Hematopoietic multipotent progenitor cell treated with erythropoietin and hydrocortisone succinate and interleukin-3 and kit ligand, for 8 days (in vitro differentiated cells): ENCODE results near the gene STIM1.
A peak's percentile ranks its signal among the peaks of the same experiment; 100 is the strongest.
"Not testable (repeated sequence)": the region's sequence is repeated elsewhere in the genome, so short reads cannot be mapped to it uniquely, and the experiment has no call there.

Experiments
- DNase-seq: peaks from one replicate; pipeline ENCODE4 v3.0.0-alpha.2; 2015

STIM1 gene

DNA sequence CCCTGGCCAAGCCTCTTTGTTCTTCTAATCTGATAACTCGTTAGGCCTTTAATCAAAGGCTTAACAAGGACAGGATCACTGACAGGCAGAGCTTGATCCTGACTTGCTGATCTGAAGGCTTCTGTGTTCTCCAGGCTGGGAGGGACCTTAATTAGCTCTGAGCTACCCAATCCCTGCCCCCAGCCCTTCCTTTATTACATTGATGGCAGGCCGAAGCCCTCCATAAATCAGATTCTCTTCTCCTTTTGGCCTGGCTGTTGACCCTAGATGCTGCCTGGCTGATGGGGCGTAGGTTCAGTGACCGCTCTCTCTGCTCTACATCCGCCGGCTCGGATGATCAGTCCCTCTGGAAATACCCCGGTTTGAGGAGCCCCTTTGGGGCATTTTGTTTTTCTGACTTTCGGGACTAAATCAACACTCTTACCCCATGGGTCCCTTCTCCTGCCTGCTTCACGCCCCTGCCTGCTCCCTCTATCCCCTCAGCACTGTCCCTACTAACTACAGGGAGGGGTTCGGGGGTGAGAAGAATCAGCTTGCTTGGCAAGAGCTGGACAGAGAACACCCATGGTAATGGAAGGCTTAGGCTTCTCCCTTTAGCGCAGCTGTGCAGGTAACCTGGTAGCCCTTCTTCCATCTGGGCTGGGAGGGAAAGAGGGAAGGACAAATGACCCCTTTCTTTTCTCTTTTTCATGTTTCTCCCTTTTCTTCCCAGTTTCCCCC, 229.1 kb downstream of the STIM1 start:
- no peak for DNase-seq

- no peak for DNase-seq
Observed at GRCh38 chr11:4085575-4085974, 230.1 kb downstream of the STIM1 start.

GRCh38 chr11:4086575-4087353, 231.3 kb downstream of the STIM1 start:
- no peak for DNase-seq

DNA sequence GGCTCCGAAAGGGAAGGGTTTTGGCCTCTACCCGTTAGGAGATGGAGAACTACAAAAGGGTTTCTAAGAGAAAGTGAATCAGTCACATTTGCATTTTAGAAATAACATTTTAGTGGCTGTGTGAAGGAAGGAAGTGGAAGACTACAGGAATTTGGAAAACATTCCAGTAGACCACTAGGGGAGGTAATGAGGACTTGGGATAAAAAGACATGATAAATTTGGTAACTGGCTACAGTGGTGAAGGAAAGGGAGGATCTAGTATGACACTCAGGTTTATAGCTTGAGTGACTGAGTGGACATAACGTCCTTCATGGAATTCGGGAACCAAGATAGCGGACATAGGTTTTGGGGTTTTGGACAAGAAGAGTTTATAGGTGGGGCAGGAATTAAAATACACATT, 232.1 kb downstream of the STIM1 start:
- no peak for DNase-seq

- DNase-seq = no peak
Observed at GRCh38 chr11:4090258-4090657, 234.8 kb downstream of the STIM1 start.

GRCh38 chr11:4092026-4092425, 236.6 kb downstream of the STIM1 start:
- DNase-seq = peak; percentile 86

DNA sequence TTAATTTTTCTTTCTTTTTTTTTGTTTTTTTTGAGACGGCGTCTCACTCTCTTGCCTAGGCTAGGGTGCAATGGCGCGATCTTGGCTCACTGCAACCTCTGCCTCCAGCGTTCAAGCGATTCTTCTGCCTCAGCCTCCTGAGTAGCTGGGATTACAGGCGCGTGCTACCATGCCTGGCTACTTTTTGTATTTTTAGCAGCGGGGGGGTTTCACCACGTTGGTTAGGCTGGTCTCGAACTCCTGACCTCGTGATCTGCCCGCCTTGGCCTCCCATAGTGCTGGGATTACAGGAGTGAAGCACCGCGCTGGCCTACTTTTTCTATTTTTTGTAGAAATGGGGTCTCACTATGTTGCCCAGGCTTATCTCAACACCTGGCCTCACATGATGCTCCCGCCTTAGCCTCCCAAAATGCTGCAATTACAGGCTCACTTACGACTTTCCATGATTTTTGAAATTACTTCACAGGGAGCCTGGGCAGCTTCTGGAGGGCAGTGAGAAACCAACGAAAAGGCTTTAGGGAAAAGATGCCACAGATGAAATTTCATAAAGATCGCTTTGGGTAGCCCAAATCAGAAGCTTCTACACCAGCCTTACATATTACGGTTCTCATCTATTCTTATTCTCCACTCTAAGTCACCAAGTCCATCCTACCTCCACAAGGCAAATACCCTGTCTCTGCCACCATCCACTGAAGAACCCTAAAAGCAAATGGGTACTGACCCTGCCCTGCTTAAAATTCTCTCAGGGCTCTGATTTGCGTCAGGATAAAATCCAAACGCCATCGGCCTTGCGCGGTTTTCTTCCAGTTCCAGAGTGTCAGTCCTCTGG, 238.3 kb downstream of the STIM1 start:
- peak; percentile 39 for DNase-seq

- DNase-seq = peak; percentile 97
Observed at GRCh38 chr11:4094348-4095291, 239.2 kb downstream of the STIM1 start, which contains the start of gene RRM1. TSS of gene RRM1 (plus strand) at chr11:4094799. CDS start at chr11:4095013, 214 bp downstream.

DNA sequence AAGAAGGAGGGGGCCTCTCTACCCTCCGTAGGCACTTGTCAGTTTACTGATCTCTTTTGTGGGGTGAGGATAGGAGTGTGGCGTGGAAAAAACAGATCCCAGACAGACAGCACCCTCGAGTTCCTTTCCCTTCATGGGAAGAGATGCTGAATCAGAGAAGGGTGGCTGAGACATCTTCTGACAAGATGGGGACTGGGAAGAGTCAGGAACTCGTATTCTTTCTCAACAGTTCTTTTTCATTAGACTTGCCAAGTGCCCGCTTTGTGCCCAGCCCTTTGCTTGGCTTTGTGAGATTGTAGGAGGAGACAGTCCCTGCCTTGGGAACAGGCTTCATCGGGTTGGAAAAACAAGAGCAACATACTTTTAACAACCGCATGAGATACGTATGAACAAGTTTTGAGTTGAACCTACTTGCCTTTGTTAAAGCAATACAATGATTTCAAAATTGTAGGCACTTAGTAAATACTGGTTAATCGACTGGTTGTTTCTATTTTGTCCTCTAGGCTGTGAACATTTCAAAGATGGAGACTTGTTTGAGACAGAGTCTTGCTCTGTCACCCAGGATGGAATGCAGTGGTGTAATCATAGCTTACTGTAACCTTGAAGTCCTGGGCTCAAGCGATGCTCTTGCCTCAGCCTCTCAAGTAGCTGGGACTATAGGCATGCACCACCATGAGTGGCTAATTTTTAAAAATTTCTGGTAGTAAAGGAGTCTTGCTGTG, 240.2 kb downstream of the STIM1 start:
- DNase-seq = peak; percentile 37

DNA sequence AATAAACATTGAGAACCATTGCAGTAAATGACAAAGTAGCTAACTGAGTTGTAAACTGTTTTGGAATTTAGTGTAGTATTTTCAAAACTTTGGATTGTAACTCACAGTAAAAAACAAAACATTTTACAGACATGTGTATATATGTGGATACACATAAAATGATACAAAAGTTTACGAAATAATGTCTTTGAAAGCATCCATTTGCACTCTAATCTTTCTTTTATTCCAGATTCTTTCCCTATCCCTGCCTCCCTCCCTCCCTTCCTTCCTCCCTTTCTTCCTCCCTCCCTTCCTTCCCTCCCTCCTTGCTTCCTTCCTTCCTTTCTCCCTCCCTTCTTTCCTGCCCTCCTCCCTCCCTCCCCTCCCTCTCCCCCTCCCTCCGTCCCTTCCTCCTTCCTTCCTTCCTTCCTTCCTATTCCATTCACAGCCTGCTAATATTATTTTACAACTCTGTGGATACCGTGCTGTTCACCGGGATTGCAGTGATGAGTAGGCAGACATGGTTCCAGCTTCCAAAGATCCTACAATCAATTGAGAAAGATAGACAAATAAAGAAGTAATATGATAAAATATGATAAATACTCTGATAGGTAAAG, 242.7 kb downstream of the STIM1 start:
- no peak for DNase-seq

GRCh38 chr11:4102711-4103110, 247.2 kb downstream of the STIM1 start:
- DNase-seq = no peak

DNA sequence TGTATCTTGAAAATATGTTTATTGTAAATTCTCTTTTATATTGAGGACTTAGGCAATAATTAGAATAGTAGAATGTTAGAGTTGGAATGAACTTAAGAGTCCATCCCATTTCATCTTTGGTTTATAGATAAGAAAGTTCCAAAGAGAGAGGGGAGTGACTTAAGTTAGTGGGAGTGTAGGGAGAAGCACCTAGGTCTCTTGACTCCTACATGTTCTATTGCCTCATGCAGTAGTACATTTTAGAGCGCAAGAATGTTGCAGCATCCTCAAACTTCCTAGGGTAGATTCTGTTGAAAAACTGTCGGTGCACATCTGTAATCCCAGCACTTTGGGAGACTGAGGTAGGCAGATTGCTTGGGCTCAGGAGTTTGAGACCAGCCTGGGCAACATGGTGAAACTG, 247.8 kb downstream of the STIM1 start:
- no peak for DNase-seq

DNA sequence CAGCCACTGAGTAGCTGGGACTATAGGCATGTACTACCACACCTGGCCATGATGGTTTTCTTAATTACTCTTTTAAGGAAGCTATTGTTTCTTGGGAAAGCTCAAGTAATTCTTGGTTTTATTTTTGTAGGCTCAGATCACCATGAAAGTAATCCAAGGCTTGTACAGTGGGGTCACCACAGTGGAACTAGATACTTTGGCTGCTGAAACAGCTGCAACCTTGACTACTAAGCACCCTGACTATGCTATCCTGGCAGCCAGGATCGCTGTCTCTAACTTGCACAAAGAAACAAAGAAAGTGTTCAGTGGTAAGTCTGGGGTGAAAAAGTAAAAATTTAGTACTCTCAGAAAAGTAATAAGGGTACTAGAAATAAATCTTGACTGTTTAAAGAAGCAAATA, 250.5 kb downstream of the STIM1 start:
- no peak for DNase-seq

GRCh38 chr11:4111834-4112233, 256.4 kb downstream of the STIM1 start:
- DNase-seq = no peak

DNA sequence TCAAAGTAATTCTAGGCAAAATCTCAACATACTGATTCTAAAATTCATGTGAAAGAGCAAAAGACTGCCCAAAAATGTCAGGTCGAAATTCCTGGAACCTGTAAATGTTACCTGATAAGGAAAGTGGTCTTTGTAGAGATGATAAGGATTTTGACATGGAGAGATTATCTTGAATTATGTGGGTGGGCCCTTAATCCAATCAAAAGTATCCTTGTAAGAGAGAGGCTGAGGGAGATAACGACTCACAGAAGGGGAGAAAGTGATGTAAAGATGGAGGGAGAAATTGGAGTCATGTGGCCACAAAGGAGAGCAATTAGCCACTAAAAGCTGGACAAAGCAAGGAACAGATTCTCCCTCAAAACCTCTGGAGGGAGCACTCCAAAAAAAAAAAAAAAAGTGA, 259.7 kb downstream of the STIM1 start:
- peak; percentile 43 for DNase-seq

- no peak for DNase-seq
Observed at GRCh38 chr11:4118107-4118506, 262.6 kb downstream of the STIM1 start.

DNA sequence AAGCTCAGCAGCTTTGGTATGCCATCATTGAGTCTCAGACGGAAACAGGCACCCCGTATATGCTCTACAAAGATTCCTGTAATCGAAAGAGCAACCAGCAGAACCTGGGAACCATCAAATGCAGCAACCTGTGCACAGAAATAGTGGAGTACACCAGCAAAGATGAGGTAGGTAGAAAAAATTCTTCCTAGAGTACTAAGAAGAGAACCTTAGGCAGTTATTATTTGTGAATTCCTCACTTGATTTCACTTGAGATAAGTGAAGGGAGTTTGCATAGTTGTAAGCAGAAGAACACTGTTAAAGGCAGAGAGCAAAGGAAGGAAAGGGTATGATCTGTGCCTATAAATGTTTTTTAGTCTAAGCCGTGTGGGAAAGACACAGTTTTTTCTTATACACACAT, 267.8 kb downstream of the STIM1 start:
- no peak for DNase-seq

GRCh38 chr11:4125141-4125540, 269.7 kb downstream of the STIM1 start:
- no peak for DNase-seq

DNA sequence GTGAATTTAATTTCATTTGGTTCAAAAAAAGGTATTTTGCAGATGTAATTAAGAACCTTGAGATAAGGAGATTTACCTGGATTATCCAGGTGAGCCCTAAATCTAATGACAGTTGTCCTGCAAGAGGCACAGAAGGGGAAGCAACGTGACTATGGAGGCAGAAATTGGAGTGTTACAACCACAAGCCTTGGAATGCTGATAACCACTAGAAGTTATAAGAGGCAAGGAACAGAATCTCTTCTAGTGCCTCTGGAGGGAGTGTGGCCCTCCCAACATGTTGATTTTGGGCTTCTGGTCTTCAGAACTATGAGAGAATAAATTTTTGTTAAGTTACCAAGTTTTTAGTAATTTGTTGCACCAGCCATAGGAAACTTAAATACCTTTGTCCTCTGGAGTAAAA, 271.9 kb downstream of the STIM1 start:
- no peak for DNase-seq

- DNase-seq = not testable (repeated sequence)
Observed at GRCh38 chr11:4130219-4130618, 274.8 kb downstream of the STIM1 start.

GRCh38 chr11:4134806-4135205, 279.3 kb downstream of the STIM1 start:
- no peak for DNase-seq
